CD4-positive, alpha-beta memory T cell (primary cell): ENCODE results near the gene GPX4. TPM values are rescaled to one million over a fixed set of nuclear protein-coding genes. Genes with fewer than 3 reads are reported as not detected.

ENCODE experiments used
- CTCF ChIA-PET: fragments of 350-600 bp; sonication (Branson Sonifier 250); formaldehyde crosslinking; loops from one replicate; lab custom pipeline; 2021; ENCODE audit warnings: inconsistent platforms; ENCODE audit not compliant: partially characterized antibody; lab: Charles Lee
- POLR2A ChIA-PET: fragments of 350-600 bp; sonication (Branson Sonifier 250); formaldehyde crosslinking; loops from one replicate; lab custom pipeline; 2021; ENCODE audit not compliant: partially characterized antibody; lab: Charles Lee
- DNase-seq, 5 donors: peaks; one replicate each; pipeline versions ENCODE4 v3.0.0 to v3.0.0-alpha.2; 2020 to 2022; ENCODE audit warnings: mixed read lengths in 1 of 5
- H3K27ac ChIP-seq: one replicate; pipeline ENCODE4 v1.7.0; 2013; ENCODE audit warnings: low read depth, low read length
- H3K27me3 ChIP-seq: 2 replicates; pipeline ENCODE4 v1.7.0; 2013; ENCODE audit warnings: mild to moderate bottlenecking, low read length, moderate library complexity; ENCODE audit not compliant: insufficient read depth
- H3K36me3 ChIP-seq: 2 replicates; pipeline ENCODE4 v1.7.0; 2013; ENCODE audit warnings: mild to moderate bottlenecking, low read length, moderate library complexity; ENCODE audit not compliant: insufficient read depth
- H3K4me1 ChIP-seq: 2 replicates; pipeline ENCODE4 v1.7.0; 2013; ENCODE audit warnings: mild to moderate bottlenecking, low read length, moderate library complexity; ENCODE audit not compliant: insufficient read depth
- H3K4me3 ChIP-seq, 2 donors: one replicate each; pipeline ENCODE4 v1.7.0; 2013; ENCODE audit warnings: low read length in 2 of 2, mild to moderate bottlenecking in 1 of 2
- H3K9me3 ChIP-seq, 2 donors: one replicate each; pipeline ENCODE4 v1.7.0; 2013; ENCODE audit warnings: low read length in 2 of 2, control low read depth in 1 of 2; ENCODE audit not compliant: control insufficient read depth in 1 of 2
- H3K27ac Mint-ChIP-seq, 7 donors: one replicate each; pipeline ENCODE4 v1.8.0; 2020 to 2021; ENCODE audit warnings: mixed read lengths in 7 of 7, mild to moderate bottlenecking in 6 of 7, inconsistent platforms in 3 of 7, moderate library complexity in 3 of 7
- H3K27me3 Mint-ChIP-seq, 2 donors: one replicate each; pipeline ENCODE4 v1.8.0; 2020 to 2021; ENCODE audit warnings: mixed read lengths in 2 of 2
- H3K36me3 Mint-ChIP-seq, 2 donors: one replicate each; pipeline ENCODE4 v1.8.0; 2020 to 2021; ENCODE audit warnings: mixed read lengths in 2 of 2, inconsistent platforms in 1 of 2, mild to moderate bottlenecking in 1 of 2
- H3K4me1 Mint-ChIP-seq, 4 donors: one replicate each; pipeline ENCODE4 v1.8.0; 2020 to 2021; ENCODE audit warnings: mixed read lengths in 4 of 4, mild to moderate bottlenecking in 1 of 4
- H3K4me3 Mint-ChIP-seq, 8 donors: one replicate each; pipeline ENCODE4 v1.8.0; 2020 to 2021; ENCODE audit warnings: mixed read lengths in 8 of 8, mild to moderate bottlenecking in 7 of 8, moderate library complexity in 6 of 8, inconsistent platforms in 3 of 8
- H3K9me3 Mint-ChIP-seq, 8 donors: one replicate each; pipeline ENCODE4 v1.8.0; 2020 to 2021; ENCODE audit warnings: mixed read lengths in 8 of 8, mild to moderate bottlenecking in 5 of 8, inconsistent platforms in 3 of 8, moderate library complexity in 1 of 8
- intact Hi-C: fragments of 100-400 bp; cut with micrococcal nuclease; formaldehyde crosslinking; loops from one replicate; pipeline ENCODE4 v1.15.1; 2023
- polyA plus RNA-seq, 2 donors: library from polyadenylated mRNA; unstranded; fragments of 300-500 nt; fragmentation: Illumina TruSeq; gene quantifications; one replicate each; pipeline ENCODE4 v1.2.3, GENCODE V29; 2021
- total RNA-seq, 2 experiments: library from RNA; stranded (reverse); gene quantifications; one replicate each; pipeline ENCODE4 v1.2.3, GENCODE V29; 2021

GPX4 gene
- total and polyA plus RNA-seq, 4 experiments from 2014 or later, result 210 to 406 (median 310) TPM

- ChIA-PET POLR2A (interaction anchor here (0.8 kb wide), 1 partner anchor 12 kb away, joined by 3 read pairs; no protein-coding TSS in a partner anchor), CTCF (interaction anchor here (1.3 kb wide), 1 partner anchor 76 kb away, joined by 4 read pairs; no protein-coding TSS in a partner anchor)
- H3K27ac Mint-ChIP-seq, result no peak overlapping the region
These were observed 15.2 kb downstream of the GPX4 start for GRCh38 chr19:1118999-1119398.

DNA sequence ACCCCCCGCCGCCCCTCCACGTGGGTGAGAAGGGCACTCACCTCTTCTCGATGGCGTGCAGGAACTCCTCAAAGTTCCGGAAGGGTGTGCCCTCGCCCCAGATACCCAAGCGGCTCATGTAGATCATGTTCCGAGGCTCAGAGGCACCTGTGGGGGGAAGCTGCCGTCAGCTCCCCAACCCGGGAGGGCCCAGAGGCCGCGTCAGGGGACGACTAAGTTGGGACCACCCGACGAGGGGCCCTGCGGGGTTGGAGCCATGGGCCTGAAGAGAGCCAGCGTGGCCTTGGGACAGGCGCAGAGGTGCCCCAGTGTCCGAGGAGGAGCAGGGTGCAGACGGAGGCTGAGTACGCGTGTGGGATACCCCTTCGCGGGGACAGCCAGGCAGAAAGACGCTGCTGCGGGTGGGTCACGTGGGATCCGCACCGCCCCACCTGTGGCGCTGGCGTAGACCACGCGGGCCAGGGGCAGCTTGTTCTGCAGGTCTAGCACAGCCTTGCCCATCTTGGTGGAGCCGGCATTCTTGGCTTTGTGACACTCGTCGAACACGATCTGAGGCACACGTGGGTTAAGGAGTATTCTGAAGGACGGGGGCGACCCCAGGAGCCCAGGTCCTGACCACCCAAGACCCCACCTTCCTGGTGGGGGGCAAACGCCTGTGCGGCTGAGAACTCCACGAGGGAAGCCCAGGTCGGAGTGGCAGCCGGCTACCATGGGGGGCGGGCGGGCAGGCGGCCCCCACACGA, 15.9 kb downstream of the GPX4 start:
- intact Hi-C loops, result no loop called here
- no peaks in the 10 kb centered on the region for H3K4me1 ChIP-seq
- H3K27ac ChIP-seq, result no peak overlapping the region
- Mint-ChIP-seq H3K9me3 (no peaks in the 10 kb centered on the region), H3K4me3 (no peak overlapping the region), H3K4me1 (no peaks in the 10 kb centered on the region), H3K27ac (no peak overlapping the region), H3K36me3 (peaks cover 21 to 27% of the 10 kb centered on the region in 2 donors), H3K27me3 (no peaks in the 10 kb centered on the region)
- no peak for DNase-seq
- no peaks in the 10 kb centered on the region for H3K27me3 ChIP-seq
- H3K36me3 ChIP-seq, result peaks cover 77% of the 10 kb centered on the region
- no peak overlapping the region for H3K4me3 ChIP-seq
- no peaks in the 10 kb centered on the region for H3K9me3 ChIP-seq
- ChIA-PET POLR2A (interaction anchor here (0.8 kb wide), 2 partner anchors 11 to 73 kb away, joined by 3 read pairs; no protein-coding TSS in a partner anchor), CTCF (no interaction called here)

More at GRCh38 chr19:1118999-1119398, 15.2 kb downstream of the GPX4 start:
- intact Hi-C loops, result no loop called here
- Histone ChIP-seq H3K27ac (no peak overlapping the region), H3K9me3 (no peaks in the 10 kb centered on the region), H3K4me1 (no peaks in the 10 kb centered on the region), H3K36me3 (peaks cover 74% of the 10 kb centered on the region), H3K27me3 (no peaks in the 10 kb centered on the region), H3K4me3 (no peak overlapping the region)
- Mint-ChIP-seq H3K4me1 (no peaks in the 10 kb centered on the region), H3K36me3 (peaks cover 21 to 29% of the 10 kb centered on the region in 2 donors), H3K9me3 (no peaks in the 10 kb centered on the region), H3K4me3 (no peak overlapping the region), H3K27me3 (no peaks in the 10 kb centered on the region)
- DNase-seq, result no peak

DNA sequence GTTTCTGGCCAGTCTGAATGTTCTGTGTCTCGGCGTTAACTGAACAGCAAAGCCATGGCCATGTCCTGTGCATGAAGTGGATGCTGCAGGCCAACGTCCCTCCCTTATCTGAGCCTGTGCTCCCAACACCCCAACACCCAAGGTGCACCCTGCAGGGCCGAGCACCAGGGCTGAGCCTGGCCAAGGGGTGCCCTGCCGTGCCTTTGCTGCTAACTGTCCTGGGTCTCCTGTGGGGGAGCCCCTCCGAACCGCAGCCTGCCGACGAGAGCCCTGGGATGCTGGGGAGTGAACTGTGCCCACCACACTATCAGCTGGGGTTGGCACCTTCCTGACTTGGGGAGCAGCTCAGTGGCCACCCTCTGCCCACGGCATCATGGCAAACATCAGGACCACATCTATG, 17.6 kb downstream of the GPX4 start:
- H3K27ac Mint-ChIP-seq, result no peak overlapping the region
- H3K36me3 Mint-ChIP-seq, result peaks cover 21 to 32% of the 10 kb centered on the region in 2 donors
- POLR2A ChIA-PET, result no interaction called here
- H3K27me3 Mint-ChIP-seq, result no peaks in the 10 kb centered on the region
- H3K9me3 ChIP-seq, result no peaks in the 10 kb centered on the region
- H3K4me1 ChIP-seq, result no peaks in the 10 kb centered on the region
- peaks cover 76% of the 10 kb centered on the region for H3K36me3 ChIP-seq
- intact Hi-C loops, result no loop called here
- H3K4me1 Mint-ChIP-seq, result no peaks in the 10 kb centered on the region
- no peak overlapping the region for H3K4me3 Mint-ChIP-seq
- no peak overlapping the region for H3K4me3 ChIP-seq
- DNase-seq, result no peak
- no peaks in the 10 kb centered on the region for H3K27me3 ChIP-seq
- H3K9me3 Mint-ChIP-seq, result no peaks in the 10 kb centered on the region
- CTCF ChIA-PET, result no interaction called here
- no peak overlapping the region for H3K27ac ChIP-seq

GRCh38 chr19:1122021-1122971, 18.5 kb downstream of the GPX4 start:
- Mint-ChIP-seq H3K4me3 (no peak overlapping the region), H3K27ac (peak overlapping the region in 3 of 7 donors; percentile 37 to 66 (median 64)), H3K9me3 (no peaks in the 10 kb centered on the region), H3K36me3 (peaks cover 21 to 38% of the 10 kb centered on the region in 2 donors), H3K27me3 (no peaks in the 10 kb centered on the region), H3K4me1 (no peaks in the 10 kb centered on the region)
- POLR2A ChIA-PET, result interaction anchor here (1.0 to 1.1 kb wide), 2 partner anchors 17 to 29 kb away, joined by 3 read pairs; no protein-coding TSS in a partner anchor
- H3K4me1 ChIP-seq, result no peaks in the 10 kb centered on the region
- H3K36me3 ChIP-seq, result peaks cover 75% of the 10 kb centered on the region
- no peak overlapping the region for H3K27ac ChIP-seq
- no peaks in the 10 kb centered on the region for H3K9me3 ChIP-seq
- intact Hi-C loops, result no loop called here
- DNase-seq, result no peak
- H3K27me3 ChIP-seq, result no peaks in the 10 kb centered on the region
- no peak overlapping the region for H3K4me3 ChIP-seq
- CTCF ChIA-PET, result interaction anchor here (1.2 kb wide), 1 partner anchor 9 kb away, joined by 4 read pairs; no protein-coding TSS in a partner anchor

DNA sequence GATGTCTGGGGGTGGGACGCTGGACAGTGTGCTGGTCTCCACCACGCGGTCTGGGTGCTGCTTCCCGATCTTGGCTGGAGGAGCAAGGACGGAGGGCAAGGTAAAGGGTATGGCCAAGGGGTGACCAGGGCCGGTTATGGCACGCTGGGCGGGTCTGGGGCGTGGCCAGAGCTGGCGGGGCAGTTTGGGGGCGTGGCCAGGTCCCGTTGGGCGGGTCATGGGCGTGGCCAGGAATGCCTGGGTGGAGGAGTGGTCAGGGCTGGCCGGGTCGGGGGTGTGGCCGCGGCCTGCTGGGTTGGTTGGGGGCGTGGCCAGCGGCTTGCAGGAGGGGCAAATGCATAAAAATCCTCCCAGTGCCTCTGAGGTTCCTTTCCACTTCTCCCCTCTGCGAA, 19.2 kb downstream of the GPX4 start:
- Mint-ChIP-seq H3K4me3 (no peak overlapping the region), H3K9me3 (no peaks in the 10 kb centered on the region), H3K27ac (peak overlapping the region in 3 of 7 donors; percentile 37 to 66 (median 64)), H3K27me3 (no peaks in the 10 kb centered on the region), H3K36me3 (peaks cover 21 to 38% of the 10 kb centered on the region in 2 donors), H3K4me1 (peaks cover 0 to 3% (median 0%) of the 10 kb centered on the region in 4 donors)
- ChIA-PET CTCF (interaction anchor here (1.2 kb wide), 1 partner anchor 10 kb away, joined by 4 read pairs; no protein-coding TSS in a partner anchor), POLR2A (interaction anchor here (1.0 to 1.1 kb wide), 2 partner anchors 18 to 29 kb away, joined by 3 read pairs; no protein-coding TSS in a partner anchor)
- no peak for DNase-seq
- intact Hi-C loops, result no loop called here
- Histone ChIP-seq H3K27me3 (no peaks in the 10 kb centered on the region), H3K9me3 (no peaks in the 10 kb centered on the region), H3K36me3 (peaks cover 73% of the 10 kb centered on the region), H3K27ac (no peak overlapping the region), H3K4me1 (peaks cover 3% of the 10 kb centered on the region), H3K4me3 (no peak overlapping the region)

DNA sequence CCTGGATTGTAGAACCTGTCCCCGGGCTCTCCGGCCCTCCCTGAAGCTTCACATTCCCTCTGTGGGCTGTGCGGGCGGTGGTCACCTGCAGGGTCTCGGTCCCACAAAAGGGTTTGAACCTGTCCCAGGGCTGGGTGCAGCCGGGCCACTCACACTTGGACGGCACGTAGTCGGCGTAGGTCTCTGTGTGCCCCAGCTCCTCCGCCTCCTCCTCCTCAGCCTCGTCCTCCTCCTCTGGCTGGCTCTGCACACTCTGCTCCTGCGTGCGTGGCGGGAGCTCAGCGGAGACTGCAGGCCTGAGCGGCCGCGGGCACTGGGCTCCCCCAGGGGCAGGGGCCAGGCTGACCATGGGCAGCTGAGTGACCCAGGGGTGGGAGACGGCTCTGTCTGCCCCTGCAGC, 19.6 kb downstream of the GPX4 start:
- H3K27me3 Mint-ChIP-seq, result no peaks in the 10 kb centered on the region
- no peak overlapping the region for H3K27ac Mint-ChIP-seq
- H3K4me3 ChIP-seq, result no peak overlapping the region
- no peaks in the 10 kb centered on the region for H3K9me3 Mint-ChIP-seq
- ChIA-PET POLR2A (interaction anchor here (1.0 to 1.1 kb wide), 2 partner anchors 18 to 30 kb away, joined by 3 read pairs; no protein-coding TSS in a partner anchor), CTCF (interaction anchor here (1.2 kb wide), 1 partner anchor 10 kb away, joined by 4 read pairs; no protein-coding TSS in a partner anchor)
- intact Hi-C loops, result no loop called here
- no peaks in the 10 kb centered on the region for H3K9me3 ChIP-seq
- DNase-seq, result no peak
- peaks cover 21 to 34% of the 10 kb centered on the region in 2 donors for H3K36me3 Mint-ChIP-seq
- H3K36me3 ChIP-seq, result peaks cover 71% of the 10 kb centered on the region
- H3K4me1 Mint-ChIP-seq, result peaks cover 0 to 4% (median 0%) of the 10 kb centered on the region in 4 donors
- no peak overlapping the region for H3K27ac ChIP-seq
- no peak overlapping the region for H3K4me3 Mint-ChIP-seq
- no peaks in the 10 kb centered on the region for H3K27me3 ChIP-seq
- peaks cover 8% of the 10 kb centered on the region for H3K4me1 ChIP-seq
